Adrenal gland (tissue), 5 donors: ENCODE results near the gene CDK5RAP2.
A peak's percentile ranks its signal among the peaks of the same experiment; 100 is the strongest.

Source experiments
- CTCF ChIP-seq, 6 experiments: fragments of 450-650 bp in 4 of 6; fragments of 200-600 bp in 2 of 6; sonication (generic) in 1 of 6; IDR thresholded peaks; 1 replicate in 5 of 6; 2 replicates in 1 of 6; pipeline versions ENCODE4 v1.5.1 to v1.8.0; 2016 to 2021; ENCODE audit warnings: antibody characterized with exemption in 6 of 6, mild to moderate bottlenecking in 2 of 6, moderate library complexity in 1 of 6
- POLR2A ChIP-seq, 2 donors: fragments of 450-650 bp; IDR thresholded peaks; one replicate each; pipeline ENCODE4 v1.6.1; 2017; ENCODE audit warnings: antibody characterized with exemption in 2 of 2, mild to moderate bottlenecking in 2 of 2, moderate library complexity in 1 of 2
- donor health status: DM: no; HTN: no; CAD: no.

DNA sequence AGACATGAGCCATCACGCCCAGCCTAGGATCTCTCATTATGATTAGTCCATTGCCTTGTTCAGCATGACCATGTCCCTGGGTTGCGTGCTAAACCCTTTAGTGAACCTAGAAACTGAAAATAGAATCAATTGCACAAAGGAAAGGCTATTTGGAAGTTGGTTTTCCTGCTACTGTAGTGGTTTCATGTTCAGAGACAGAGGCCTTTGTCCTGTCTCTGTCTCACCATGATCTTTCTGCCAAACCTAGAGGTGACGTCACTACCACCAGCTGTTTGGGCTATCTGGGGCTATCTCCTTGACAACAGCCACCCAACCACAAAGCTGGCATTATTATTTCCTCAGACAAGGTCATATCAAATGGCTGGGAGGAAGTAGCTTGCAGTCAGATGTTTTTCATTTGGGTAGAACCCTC is 4.0 kb upstream of the CDK5RAP2 start:
- no peak for TF ChIP-seq CTCF (IDR thresholded peaks at IDR 0.05)
- peak in 1 of 2 donors; percentile 3 for TF ChIP-seq POLR2A (IDR thresholded peaks at IDR 0.05)
